DMS 273 treated with DMSO at 0.1 percent for 48 hours (cell line): ENCODE measurements around the gene CRTC2.
"Not testable (repeated sequence)": the region's sequence is repeated elsewhere in the genome, so short reads cannot be mapped to it uniquely, and the experiment has no call there.

Experiments
- DNase-seq: peaks from one replicate; lab custom pipeline; 2025; lab: John Stamatoyannopoulos, UW

The CRTC2 gene, protein sequence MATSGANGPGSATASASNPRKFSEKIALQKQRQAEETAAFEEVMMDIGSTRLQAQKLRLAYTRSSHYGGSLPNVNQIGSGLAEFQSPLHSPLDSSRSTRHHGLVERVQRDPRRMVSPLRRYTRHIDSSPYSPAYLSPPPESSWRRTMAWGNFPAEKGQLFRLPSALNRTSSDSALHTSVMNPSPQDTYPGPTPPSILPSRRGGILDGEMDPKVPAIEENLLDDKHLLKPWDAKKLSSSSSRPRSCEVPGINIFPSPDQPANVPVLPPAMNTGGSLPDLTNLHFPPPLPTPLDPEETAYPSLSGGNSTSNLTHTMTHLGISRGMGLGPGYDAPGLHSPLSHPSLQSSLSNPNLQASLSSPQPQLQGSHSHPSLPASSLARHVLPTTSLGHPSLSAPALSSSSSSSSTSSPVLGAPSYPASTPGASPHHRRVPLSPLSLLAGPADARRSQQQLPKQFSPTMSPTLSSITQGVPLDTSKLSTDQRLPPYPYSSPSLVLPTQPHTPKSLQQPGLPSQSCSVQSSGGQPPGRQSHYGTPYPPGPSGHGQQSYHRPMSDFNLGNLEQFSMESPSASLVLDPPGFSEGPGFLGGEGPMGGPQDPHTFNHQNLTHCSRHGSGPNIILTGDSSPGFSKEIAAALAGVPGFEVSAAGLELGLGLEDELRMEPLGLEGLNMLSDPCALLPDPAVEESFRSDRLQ

DNA sequence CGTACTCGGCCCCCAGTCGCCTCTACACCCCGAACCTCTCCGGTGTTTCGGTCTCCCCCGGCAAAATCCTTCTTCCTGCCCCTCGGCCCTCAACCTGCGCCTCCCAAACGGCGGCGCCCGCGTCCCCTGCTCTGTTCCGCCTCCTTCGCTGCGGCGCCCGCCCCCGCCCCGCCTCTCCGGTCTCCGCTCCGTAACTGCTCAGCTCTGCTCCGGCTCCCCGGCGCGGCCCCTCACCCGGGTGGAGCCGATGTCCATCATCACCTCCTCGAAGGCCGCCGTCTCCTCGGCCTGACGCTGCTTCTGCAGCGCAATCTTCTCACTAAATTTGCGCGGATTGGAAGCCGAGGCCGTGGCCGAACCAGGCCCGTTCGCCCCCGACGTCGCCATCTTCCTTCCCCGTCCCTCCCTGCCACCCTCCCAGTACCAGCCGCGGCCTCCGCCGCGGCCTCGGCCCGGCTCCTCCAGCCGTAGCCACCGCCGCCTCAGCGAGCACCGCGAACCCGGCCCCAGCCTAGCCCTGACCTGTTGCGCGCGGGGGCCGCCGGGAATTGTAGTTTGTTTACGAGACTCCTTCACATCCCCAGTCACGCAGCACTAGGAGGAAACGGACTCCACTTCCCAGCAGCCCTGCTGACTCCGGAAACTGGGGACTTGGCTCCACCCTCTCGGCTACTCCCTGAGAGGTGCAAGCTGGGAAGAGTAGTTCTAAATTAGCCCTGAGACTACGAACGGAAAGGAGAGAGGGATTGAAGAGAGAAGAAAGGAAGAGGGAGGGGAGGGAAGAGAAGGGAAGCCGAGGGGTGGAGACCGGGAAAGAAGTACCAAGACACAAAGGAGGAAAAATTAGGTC lies at the start of gene CRTC2:
Gene CRTC2, minus strand, starts transcription at position 502 of the 850 bp plus-strand sequence. Its CDS starts 115 bp downstream, at position 387.
- peak; percentile 97 for DNase-seq

GRCh38 chr1:154006136-154006535 lies 47.7 kb upstream of the CRTC2 start:
- no peak for DNase-seq

DNA sequence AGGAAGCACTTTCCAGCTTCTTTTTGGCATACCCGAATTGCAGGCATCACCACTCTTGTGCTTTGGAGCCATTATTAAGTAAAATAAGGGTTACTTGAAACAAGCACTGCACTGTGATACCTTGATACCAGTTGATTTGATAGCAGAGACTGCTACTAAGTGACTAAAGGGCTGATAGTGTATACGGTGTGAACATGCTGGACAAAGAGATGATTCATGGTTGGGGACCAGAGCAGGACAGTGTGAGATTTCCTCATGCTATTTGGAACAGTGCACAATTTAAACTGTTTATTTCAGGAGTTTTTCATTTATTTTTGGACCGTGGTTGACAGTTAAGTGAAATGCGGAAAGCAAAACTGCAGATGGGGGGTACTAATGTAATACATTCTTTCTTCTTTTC lies 42.0 kb upstream of the CRTC2 start:
- no peak for DNase-seq

DNA sequence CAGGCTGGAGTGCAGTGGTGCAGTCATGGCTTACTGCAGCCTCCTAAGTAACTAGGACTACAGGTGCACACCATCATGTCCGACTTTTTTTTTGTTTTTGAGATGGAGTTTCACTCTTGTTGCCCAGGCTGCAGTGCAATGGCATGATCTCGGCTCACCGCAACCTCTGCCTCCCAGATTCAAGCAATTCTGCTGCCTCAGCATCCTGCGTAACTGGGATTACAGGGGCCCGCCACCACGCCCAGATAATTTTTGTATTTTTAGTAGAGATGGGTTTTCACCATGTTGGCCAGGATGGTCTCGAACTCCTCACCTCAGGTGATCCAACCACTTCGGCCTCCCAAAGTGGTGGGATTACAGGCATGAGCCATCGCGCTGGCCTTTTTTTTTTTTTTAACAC lies 38.5 kb upstream of the CRTC2 start:
- DNase-seq = not testable (repeated sequence)

- DNase-seq = no peak
Measured at GRCh38 chr1:153995640-153996039, 37.2 kb upstream of the CRTC2 start.

GRCh38 chr1:153995202-153995601 lies 36.8 kb upstream of the CRTC2 start:
- no peak for DNase-seq

- DNase-seq = no peak
Measured at GRCh38 chr1:153991806-153992205, 33.4 kb upstream of the CRTC2 start.

DNA sequence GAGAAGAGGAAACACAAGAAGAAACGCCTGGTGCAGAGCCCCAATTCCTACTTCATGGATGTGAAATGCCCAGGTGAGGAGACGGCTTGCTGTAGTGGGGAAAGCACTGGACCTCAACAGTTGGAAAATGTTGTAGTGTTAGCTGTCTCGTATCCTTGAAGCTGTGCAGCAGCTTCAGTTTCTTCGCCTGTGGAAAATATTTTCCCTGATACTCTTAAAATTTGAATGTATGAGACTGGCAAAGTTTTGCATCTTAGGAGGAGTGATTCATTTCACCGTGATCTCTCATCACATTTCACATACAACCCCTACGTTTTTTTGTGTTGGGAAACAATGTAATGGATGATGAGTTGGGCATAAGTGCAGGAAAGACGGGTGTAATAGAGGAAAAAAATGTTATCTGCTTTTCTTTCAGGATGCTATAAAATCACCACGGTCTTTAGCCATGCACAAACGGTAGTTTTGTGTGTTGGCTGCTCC lies 32.8 kb upstream of the CRTC2 start:
- no peak for DNase-seq

- peak; percentile 95 for DNase-seq
Measured at GRCh38 chr1:153990468-153991150, 32.2 kb upstream of the CRTC2 start, which contains the start of gene RPS27. TSS of gene RPS27 (plus strand) at chr1:153990762. CDS start at chr1:153990797, 35 bp downstream.

GRCh38 chr1:153987621-153988020 lies 29.2 kb upstream of the CRTC2 start:
- DNase-seq = no peak

GRCh38 chr1:153985941-153986761 lies 27.7 kb upstream of the CRTC2 start, which contains the start of gene RAB13:
TSS of gene RAB13 (minus strand) at chr1:153986339. CDS start at chr1:153986236, 103 bp downstream.
- DNase-seq = peak; percentile 63

DNA sequence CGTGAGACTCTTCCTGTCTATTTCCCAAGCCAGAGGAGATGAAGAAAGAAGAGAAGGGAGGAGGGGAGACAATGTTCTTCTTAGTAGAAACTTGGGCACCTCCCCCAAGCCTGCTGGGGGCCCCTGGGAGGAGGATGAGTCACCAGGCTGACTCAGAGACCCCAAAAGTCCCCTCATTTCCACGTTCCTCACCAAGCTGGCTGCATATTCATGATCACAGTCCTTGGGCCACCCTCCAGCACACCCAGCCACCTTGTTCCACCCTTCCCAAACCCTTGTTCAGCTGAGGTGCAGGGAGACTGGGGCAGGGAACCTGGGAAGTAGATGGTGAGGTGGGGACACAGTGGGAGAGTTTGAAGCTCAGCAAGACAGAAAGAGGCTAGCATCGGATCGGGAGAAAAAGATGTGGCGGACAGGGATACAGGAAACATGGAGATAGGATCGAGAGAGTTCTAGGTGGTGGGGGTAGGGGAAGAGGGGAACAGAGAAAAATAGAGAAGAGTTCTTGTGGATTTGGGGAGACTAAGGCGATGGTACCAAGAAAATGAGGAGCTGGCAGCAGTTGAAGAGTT lies 27.0 kb upstream of the CRTC2 start:
- no peak for DNase-seq

DNA sequence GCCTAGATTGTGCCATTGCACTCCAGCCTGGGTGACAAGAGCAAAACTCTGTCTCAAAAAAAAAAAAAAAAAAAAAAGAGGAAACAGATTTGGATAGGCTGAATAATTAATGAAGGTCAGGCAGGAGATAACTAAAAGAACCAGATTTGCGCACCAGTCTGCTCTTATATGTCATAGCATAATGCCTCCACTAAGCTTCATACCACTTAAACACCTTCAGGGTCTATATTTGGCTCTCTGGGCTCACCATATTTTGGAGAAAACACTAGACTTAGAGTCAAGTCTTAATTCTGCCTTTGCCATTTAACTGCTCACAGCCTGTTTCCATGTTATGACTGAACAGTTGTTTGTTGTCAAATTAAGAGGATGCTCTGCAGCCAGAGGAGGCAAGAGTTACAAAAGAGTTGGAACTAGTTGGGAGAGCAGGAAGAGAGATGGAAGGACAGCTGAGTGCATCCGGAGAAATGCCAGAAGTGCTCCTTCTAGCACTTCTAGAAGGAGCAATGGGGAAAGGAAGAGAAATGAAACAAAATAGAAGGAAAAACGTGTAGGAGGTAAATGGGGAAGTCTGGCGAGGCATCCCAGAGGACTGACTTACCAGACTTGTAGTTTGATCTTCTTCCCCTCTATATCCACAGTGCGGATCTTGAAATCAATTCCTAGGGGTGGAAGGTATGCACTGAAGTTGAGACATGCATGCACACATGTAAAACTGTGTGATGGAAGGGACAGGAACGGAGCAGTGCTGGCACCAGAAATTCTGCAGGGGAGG lies 25.9 kb upstream of the CRTC2 start:
- no peak for DNase-seq

DNA sequence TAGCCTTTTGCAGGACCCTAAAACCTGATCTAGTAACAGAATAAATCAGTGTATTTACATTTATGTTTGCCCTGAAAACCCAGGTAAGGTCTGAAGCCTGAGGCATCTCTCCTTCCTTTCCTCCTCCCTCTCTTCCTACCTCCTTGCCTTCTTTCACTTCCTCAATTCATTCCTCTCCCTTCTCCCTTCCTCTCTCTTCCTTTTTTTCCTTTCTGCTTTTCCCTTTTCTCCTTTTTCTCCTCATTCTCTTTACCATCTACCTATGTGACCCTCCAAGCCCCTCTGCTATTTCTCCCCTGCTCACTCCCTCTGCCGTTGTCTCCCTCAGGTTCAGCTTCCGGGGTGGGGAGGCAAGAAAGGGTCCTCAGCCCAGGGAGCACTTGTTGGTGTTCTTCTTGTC lies 23.3 kb upstream of the CRTC2 start:
- DNase-seq = not testable (repeated sequence)

GRCh38 chr1:153979091-153979490 lies 20.7 kb upstream of the CRTC2 start:
- DNase-seq = not testable (repeated sequence)

- DNase-seq = no peak
Measured at GRCh38 chr1:153978274-153978909, 20.0 kb upstream of the CRTC2 start.

DNA sequence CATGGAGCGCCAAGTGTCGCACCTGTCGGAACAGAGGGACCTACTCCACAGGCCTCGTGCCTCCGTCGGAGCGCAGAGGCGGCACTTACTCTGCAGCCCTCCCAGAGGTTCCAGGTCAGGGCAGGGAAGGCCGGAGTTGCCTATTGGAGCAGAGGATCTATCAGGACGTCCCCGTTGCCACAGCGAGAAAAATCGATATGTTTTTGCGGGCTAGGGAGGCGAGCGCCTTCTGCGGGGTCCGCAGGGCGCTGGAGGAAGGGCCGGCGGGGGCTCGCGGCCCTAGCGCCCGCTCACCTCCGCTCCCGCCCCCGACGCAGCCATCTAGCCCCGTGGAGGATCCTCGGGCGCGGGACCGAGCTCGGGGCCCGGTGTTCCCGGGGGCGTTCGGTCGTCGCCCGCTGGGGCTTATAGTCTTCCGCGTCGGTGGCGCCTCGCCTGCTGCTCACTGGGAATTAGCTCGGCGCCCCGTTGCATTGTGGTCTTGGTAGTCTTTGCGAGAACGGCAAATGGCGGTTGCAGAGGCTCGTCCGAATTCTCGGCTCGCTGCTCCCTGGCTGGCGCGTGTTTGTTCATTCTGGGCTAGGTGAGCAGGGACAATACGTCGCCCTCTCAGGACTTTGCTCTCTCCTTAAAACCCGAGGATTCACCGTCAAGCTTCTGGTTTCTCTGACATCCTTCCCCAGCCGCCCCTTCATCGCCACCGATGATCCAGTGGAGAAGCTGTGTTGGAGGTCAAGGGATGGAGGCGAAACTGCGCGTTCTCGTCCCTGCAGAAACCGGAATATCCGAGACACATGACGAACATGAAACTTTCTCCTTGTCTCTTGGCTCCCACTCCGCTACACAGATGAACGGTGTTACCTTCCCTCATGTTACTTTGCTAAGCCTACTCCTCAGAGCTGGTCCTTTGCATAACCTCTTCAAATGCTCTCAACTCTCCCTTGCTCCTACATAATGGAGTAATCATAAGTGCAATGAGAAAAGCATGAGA lies 19.1 kb upstream of the CRTC2 start, which contains the start of gene JTB:
Gene JTB, minus strand, starts transcription at position 425 of the 991 bp plus-strand sequence. Its CDS starts 422 bp downstream, at position 3.
- peak; percentile 76 for DNase-seq
